NCI-H345 treated with DMSO at 0.1 percent for 48 hours (cell line): ENCODE measurements around the gene ZNF211.

ENCODE experiments used
- DNase-seq: peaks from one replicate; lab custom pipeline; 2025; ENCODE audit not compliant: unreplicated experiment; lab: John Stamatoyannopoulos, UW

ZNF211 gene

GRCh38 chr19:57655443-57655842 is 22.5 kb downstream of the ZNF211 start:
- DNase-seq: no peak

DNA sequence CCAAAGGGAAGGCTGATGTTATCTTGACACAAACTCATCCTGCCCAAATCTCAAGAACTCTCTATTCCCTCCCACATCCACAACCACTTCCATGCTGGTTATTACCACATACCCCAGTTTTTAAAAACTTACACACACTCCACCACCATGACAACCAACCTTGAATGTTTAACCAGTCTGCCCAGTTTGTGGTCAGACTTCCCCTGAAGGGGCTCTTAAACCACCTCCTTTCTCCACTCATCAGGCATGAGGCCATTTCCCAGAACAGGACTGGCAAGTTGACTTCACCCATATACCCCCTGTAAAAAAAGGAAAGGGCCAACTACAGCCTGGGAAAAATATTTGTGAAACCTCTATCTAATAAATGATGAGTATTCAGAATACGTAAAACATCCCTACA is 23.4 kb downstream of the ZNF211 start:
- no peak for DNase-seq

- DNase-seq: no peak
These were observed 31.5 kb downstream of the ZNF211 start for GRCh38 chr19:57664269-57665127.

- DNase-seq: no peak
These were observed 32.4 kb downstream of the ZNF211 start for GRCh38 chr19:57665261-57665806.

- no peak for DNase-seq
These were observed 34.3 kb downstream of the ZNF211 start for GRCh38 chr19:57667228-57667627.

- DNase-seq: no peak
These were observed 35.7 kb downstream of the ZNF211 start, which contains the start of gene ZSCAN4 for GRCh38 chr19:57668635-57669034. TSS of gene ZSCAN4 (plus strand) at chr19:57668935. CDS start at chr19:57676146, 7,211 bp downstream.

DNA sequence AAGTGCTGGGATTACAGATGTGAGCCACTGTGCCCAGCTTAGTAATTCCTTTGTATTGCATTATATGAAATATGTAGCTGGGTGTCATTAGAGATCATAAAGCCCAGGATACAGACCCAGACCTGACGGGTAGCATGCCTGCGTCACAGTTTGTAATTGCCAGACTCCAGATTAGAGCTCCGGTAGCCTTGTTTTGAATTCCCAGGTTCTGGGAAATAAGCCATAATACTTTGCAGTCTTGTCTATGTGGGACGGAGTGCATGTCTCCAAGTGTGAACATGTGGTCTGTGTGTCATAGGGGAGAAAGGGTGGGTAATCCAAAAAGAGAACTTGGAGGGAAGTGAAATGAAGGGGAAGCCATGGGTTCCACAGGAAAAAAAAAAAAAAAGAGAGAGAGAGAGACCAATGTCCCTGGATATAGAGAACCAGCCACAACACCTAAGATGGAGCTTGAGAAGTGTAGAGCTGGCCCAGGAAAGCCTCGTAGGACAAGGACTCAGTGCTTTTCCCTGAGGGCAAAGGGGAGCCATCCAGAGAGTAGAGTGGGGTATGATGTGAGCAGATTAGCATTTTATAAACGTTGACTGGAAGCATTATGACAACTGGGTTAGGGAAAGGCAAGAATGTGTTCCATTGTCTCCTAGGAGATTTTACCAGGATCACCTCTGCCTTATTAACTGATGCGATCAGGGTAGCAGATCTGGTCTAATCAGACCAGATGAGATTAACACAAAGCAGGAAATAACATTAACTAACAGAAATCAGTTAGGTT is 38.3 kb downstream of the ZNF211 start:
- no peak for DNase-seq

DNA sequence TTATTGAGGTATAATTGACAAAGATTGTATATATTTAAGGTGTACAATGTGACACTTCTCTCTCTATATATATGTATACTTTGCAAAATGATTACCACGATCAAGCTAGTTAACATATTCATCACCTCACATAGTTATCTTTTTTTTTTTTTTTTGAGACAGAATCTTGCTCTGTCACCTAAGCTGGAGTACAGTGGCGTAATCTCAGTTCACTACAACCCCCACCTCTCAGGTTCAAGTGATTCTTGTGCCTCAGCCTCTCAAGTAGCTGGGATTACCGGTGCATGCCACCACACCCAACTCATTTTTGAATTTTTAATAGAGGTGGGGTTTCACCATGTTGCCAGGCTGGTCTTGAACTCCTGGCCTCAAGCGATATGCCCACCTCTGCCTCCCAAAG is 39.5 kb downstream of the ZNF211 start:
- DNase-seq: no peak

DNA sequence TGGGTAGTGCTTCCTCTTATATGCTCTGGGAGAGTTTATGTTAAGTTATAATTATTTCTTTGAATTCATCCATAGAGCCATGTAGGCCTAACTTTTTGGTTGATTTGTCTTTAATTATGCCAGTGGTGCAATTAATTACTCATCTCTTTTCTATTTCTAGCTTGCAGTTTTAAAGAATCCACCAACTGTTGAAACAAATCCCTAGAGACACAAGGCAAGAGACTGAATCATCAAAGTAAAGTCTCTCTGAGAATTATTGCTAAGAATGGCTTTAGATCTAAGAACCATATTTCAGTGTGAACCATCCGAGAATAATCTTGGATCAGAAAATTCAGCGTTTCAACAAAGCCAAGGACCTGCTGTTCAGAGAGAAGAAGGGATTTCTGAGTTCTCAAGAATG is 42.9 kb downstream of the ZNF211 start:
- no peak for DNase-seq

DNA sequence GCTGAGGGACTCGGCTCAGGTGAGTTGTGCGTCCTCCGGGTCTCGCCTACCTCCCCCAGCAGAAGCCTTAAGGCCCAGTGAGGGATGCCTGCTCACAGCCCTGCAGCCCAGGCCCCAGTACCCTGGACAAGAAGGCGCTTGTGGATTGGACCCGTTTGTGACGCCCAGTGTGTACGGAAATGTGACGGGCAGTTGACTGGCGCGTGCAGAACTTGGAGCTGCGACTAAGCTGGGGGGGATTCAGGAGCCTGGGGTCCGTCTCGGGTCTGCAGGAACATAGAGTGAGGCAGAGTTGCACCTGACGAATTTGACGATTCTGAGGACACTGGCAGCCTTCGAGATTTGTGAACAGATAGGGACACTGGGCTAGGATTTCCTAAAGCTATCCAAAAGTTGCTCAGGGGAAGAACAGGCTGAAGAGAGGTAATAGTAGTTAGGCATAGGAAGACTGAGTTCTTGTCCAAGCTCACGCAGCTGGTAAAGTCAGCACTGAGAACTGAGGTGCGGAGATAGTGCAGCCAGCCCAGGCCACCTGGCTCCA is 49.3 kb downstream of the ZNF211 start:
- DNase-seq: no peak

DNA sequence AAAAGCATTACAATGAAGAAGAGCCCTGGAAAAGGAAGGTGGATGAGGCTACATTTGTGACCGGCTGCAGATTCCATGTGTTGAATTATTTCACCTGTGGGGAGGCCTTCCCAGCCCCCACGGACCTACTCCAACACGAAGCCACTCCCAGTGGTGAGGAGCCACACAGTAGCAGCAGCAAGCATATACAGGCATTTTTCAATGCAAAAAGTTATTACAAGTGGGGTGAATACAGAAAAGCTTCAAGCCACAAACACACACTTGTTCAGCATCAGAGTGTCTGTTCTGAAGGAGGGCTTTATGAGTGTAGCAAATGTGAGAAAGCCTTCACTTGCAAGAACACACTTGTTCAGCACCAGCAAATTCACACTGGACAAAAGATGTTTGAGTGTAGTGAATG is 53.8 kb downstream of the ZNF211 start:
- no peak for DNase-seq

- DNase-seq: no peak
These were observed 54.5 kb downstream of the ZNF211 start for GRCh38 chr19:57687363-57688010.

GRCh38 chr19:57688011-57688763 is 55.2 kb downstream of the ZNF211 start:
- DNase-seq: no peak

- no peak for DNase-seq
These were observed 56.8 kb downstream of the ZNF211 start for GRCh38 chr19:57689750-57690149.
